NOMO-1 treated with dmso at 0.1 percent for 144 hours (cell line): Measurements from ENCODE around the gene COG6.

Experiments
- DNase-seq: peaks from one replicate; lab custom pipeline; 2025; ENCODE audit not compliant: unreplicated experiment; lab: John Stamatoyannopoulos, UW

COG6 gene

GRCh38 chr13:39767791-39768517 is 112.5 kb downstream of the COG6 start:
- no peak for DNase-seq

- DNase-seq, result no peak
Observed at GRCh38 chr13:39768962-39769361, 113.5 kb downstream of the COG6 start.

DNA sequence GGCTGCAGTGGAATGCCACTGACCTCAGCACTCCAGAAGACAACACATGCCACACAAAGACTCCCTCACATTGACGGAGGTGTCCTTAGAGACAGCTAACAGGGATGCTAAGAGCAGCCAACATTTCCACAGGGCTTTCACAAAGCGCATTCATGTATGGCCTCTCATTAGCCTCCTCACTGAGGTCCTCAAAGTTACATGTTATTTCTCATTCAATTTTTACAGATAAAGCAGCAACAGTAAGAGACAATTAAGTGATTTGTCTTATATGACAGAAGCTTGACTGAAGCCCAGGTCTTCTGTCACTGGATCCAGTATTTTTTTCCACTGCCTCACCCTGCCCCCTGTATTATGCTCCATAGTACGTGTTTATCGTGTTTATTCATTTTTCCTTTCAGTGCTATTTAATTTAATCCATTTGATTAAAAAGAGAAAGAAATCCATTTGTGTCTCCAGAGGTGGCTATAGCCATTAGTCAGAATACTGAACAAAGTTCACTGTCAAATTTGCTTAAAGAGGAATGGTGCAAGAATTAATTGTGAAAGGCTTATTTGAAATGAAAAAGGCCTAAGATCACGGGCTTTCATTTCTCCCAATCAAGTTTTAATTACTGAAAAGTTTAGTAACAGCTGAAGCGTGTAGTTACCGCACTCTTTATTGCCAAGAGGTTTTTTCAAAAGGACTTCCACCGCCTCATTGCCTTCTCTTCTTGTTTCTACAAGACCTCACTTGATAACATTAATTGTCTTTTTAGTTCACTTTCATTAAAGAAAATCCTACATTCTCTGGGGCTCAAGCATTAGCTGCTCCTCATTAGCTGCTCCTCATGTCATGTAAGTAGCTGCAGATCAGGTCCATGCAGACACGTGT is 115.0 kb downstream of the COG6 start:
- no peak for DNase-seq

DNA sequence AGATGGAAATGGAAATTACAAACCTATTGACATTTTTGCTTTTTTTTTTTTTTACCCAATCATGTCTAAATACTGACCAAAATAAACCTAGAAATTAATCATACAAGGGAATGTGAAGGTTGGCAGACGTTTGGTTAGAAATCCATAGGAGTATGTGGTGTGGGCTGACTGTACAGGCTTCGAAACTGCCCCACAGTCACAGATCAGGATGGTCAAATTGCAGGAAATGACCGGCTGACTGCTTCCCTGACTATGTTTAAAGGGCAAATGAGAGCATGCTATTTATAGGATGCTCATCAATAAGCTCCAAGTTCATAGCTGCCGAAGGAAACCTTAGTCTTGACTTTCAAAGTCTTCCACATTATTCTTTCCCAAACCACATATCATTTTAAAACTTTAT is 118.4 kb downstream of the COG6 start:
- DNase-seq, result no peak

- DNase-seq, result no peak
Observed at GRCh38 chr13:39776439-39776838, 121.0 kb downstream of the COG6 start.

DNA sequence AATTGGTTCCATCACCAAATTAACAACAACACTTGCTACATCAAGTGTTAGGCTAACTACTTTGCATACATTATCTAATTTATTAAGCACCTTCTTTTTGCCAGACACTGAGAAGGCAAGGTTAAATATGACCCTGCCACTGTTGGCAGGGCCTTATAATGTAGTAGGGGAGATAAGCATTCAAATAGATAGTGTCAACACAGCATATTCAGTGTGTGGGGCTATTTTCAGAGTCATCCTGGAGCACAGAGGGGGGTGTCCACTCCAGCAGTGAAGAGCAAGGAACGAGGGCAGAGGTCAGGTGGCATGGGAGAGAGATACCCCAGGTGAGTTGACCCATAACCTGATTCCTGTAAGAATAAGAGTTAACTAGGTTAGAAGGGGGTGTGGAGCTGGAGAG is 121.6 kb downstream of the COG6 start:
- DNase-seq, result no peak

GRCh38 chr13:39777527-39778061 is 122.1 kb downstream of the COG6 start:
- no peak for DNase-seq

- DNase-seq, result no peak
Observed at GRCh38 chr13:39779337-39780265, 124.1 kb downstream of the COG6 start.

- DNase-seq, result no peak
Observed at GRCh38 chr13:39780711-39781110, 125.2 kb downstream of the COG6 start.

GRCh38 chr13:39781381-39781780 is 125.9 kb downstream of the COG6 start:
- DNase-seq, result no peak

GRCh38 chr13:39783051-39783450 is 127.6 kb downstream of the COG6 start:
- no peak for DNase-seq

DNA sequence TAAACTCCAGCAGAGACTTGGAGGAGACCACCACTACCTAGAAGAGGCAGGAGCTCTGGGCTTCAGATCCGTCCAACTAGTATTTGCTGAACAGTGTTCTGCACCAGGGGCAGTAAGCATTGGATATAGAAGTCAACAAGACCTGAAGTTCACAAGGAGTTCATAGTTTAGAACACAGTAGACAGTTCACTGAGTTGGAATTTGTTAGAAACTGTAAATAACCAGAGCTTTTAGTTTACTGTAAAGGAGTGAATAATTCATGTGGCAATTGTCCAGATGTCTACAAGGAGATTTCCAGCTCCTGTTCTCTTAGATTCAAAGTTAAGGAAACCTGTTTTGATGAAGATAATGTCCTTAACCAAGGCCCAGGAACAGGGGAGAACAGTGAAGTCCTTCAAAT is 128.9 kb downstream of the COG6 start:
- no peak for DNase-seq

- DNase-seq, result no peak
Observed at GRCh38 chr13:39786091-39786490, 130.6 kb downstream of the COG6 start.

DNA sequence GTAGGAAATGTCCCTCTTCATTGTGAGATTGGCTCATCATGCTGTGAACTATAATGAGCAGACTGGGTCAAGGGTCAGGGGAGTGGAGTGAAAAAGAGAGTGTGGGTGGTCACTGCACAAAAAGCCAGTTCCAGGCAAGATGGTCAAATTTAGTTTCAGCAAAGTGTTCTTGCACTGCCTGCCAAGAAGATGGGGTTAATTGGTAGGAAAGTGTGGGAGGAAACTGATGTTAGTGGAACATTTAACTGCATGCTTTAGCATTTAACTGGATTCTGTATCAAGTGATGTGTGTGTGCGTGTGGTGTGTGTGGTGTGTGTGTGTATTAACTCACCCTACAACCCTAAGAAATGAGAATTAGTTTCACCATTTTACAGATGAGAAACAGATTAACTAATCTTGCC is 131.6 kb downstream of the COG6 start:
- no peak for DNase-seq

DNA sequence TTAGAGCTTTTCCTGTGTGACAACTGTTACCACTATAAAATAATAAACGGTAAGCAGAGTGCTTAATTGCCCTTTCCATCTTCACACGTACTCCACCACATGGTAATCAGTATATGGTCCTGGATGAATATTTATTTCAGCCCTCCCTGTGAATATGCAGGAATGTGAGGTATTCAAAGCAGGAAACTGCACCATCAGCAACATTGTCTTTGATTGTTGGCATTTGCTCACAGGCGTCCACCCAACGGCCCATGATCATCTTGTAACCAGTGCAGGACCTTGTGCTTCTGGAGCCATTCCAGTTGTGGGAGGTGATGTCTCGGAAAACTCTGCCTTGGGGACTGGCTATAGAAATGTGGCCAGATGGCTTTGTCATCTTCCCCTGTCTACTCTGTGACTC is 132.6 kb downstream of the COG6 start:
- DNase-seq, result no peak

DNA sequence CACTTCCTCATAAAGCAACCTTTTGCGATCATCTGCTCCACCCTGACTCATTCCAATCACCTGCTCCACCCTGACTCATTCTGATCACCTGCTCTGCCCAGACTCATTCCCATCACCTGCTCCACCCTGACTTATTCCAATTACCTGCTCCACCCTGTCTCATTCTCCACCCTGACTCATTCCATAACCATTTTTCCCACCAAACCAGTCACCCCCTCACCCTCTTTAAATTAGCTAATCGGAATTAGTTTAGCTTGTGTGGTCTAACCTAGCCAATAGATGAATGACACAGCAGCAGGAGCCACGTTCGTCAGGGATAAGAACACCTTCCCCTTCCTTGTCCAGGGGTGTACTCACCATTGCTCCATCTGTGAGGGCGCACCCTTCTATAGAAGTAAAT is 134.0 kb downstream of the COG6 start:
- DNase-seq, result no peak
